ENCODE data around the gene STIM1. TPM values are rescaled to one million over a fixed set of nuclear protein-coding genes. Genes with fewer than 3 reads are reported as not detected.

STIM1 gene
- total RNA-seq, 1 experiment from 2014 or later: 15.2 TPM

DNA sequence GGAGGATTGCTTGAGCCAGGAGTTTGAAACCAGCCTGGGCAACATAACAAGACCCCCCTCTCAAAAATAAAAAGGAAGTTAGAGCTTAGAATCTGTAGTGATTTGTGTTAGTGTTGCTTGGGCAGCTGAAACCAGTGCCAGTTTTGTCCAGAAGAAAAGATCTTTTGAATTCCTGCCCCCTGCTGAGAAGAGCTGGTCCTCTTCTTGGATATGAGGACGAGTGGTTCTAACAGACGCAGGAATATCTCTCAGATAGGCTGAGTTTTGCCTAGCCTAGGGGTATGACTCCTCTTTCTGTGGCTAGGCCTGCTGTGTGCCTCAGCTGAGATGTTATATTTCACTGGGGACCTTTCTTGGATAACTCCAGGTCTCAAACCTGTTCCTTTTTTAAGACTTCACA, 102.8 kb downstream of the STIM1 start:
- H2BK15ac ChIP-seq (ENCODE audit: low read depth, low read length): no peak overlapping the region
- DNase-seq: no peak
- H3K4me1 Mint-ChIP-seq: no peaks in the 10 kb centered on the region
- H4K5ac ChIP-seq (ENCODE audit: insufficient read length, low read depth, low read length): no peak overlapping the region
- no peak overlapping the region for H3K4me2 ChIP-seq (ENCODE audit: insufficient read depth, insufficient read length, low read length)
- H4K91ac ChIP-seq (ENCODE audit: insufficient read length, low read depth, low read length): no peak overlapping the region
- no peaks in the 10 kb centered on the region for H3K4me1 ChIP-seq (ENCODE audit: insufficient read depth, low read length)
- no peak overlapping the region for H4K8ac ChIP-seq (replicated peaks; ENCODE audit: insufficient read length, low read depth, low read length)
- WGBS (ENCODE audit: extremely low coverage, insufficient read length, low lambda C conversion rate): no CpG with 5 or more reads among the region's 2 CpGs
- no peak overlapping the region for H3K27ac ChIP-seq (ENCODE audit: insufficient read length, low read depth, low read length)
- TF ChIP-seq, protein P1, sequence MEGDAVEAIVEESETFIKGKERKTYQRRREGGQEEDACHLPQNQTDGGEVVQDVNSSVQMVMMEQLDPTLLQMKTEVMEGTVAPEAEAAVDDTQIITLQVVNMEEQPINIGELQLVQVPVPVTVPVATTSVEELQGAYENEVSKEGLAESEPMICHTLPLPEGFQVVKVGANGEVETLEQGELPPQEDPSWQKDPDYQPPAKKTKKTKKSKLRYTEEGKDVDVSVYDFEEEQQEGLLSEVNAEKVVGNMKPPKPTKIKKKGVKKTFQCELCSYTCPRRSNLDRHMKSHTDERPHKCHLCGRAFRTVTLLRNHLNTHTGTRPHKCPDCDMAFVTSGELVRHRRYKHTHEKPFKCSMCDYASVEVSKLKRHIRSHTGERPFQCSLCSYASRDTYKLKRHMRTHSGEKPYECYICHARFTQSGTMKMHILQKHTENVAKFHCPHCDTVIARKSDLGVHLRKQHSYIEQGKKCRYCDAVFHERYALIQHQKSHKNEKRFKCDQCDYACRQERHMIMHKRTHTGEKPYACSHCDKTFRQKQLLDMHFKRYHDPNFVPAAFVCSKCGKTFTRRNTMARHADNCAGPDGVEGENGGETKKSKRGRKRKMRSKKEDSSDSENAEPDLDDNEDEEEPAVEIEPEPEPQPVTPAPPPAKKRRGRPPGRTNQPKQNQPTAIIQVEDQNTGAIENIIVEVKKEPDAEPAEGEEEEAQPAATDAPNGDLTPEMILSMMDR (conservative IDR thresholded peaks at IDR 0.05): no peak
- no peak overlapping the region for H2BK20ac ChIP-seq (ENCODE audit: low read depth, low read length, poor library complexity, severe bottlenecking)
- H3K9ac ChIP-seq (ENCODE audit: extremely low read depth, insufficient read length, low read length): no peak overlapping the region
- no peaks in the 10 kb centered on the region for H3K79me1 ChIP-seq (ENCODE audit: insufficient read depth, low read depth, low read length, poor library complexity, severe bottlenecking)
- no peaks in the 10 kb centered on the region for H3K9me3 Mint-ChIP-seq
- no peaks in the 10 kb centered on the region for H3K27me3 ChIP-seq (ENCODE audit: insufficient read depth, low read length)
- no peak overlapping the region for H2BK120ac ChIP-seq (ENCODE audit: low read depth, low read length, poor library complexity, severe bottlenecking)
- no peaks in the 10 kb centered on the region for H3K23me2 ChIP-seq (ENCODE audit: insufficient read length, low read depth, low read length, poor library complexity, severe bottlenecking)
- no peak overlapping the region for H2BK5ac ChIP-seq (ENCODE audit: insufficient read length, low read length)
- no peak overlapping the region for H3K4me3 Mint-ChIP-seq
- no peak overlapping the region for H2AFZ ChIP-seq (ENCODE audit: low read length)
- H3K23ac ChIP-seq (ENCODE audit: insufficient read length, low read depth, low read length): no peak overlapping the region
- no peak overlapping the region for H3K27ac Mint-ChIP-seq
- H3T11ph ChIP-seq (ENCODE audit: low read length): no peak overlapping the region
- no peak overlapping the region for H3K14ac ChIP-seq (ENCODE audit: insufficient read depth, low read length)
- no peaks in the 10 kb centered on the region for H3K27me3 Mint-ChIP-seq (ENCODE audit: low read depth)
- H3K18ac ChIP-seq (ENCODE audit: insufficient read length, low read depth, low read length): no peak overlapping the region
- H2BK12ac ChIP-seq (ENCODE audit: insufficient read length, low read depth, low read length): no peak overlapping the region
- no peaks in the 10 kb centered on the region for H3K36me3 Mint-ChIP-seq (ENCODE audit: insufficient read depth in 1 of 3, low read depth in 3 of 3)
- H4K20me1 ChIP-seq (ENCODE audit: control insufficient read depth, insufficient read depth, insufficient read length): no peaks in the 10 kb centered on the region
- no peak overlapping the region for H3K4ac ChIP-seq (ENCODE audit: low read depth, low read length)
- no peak overlapping the region for H3K56ac ChIP-seq (ENCODE audit: insufficient read length, low read depth, low read length)
- no peaks in the 10 kb centered on the region for H3K9me3 ChIP-seq (ENCODE audit: control insufficient read depth, low read depth, low read length)
- no peaks in the 10 kb centered on the region for H3K79me2 ChIP-seq (ENCODE audit: insufficient read depth, low read length)
- no peak overlapping the region for H2AK5ac ChIP-seq (ENCODE audit: insufficient read length, low read length)

Data from H9 (cell line).